Stimulated activated CD4-positive, alpha-beta T cell treated with anti-CD3 and anti-CD28 coated beads, Interleukin-15, amount 100 ng/mL, for 48 hours (primary cell): ENCODE measurements around the gene NCAM2.

Source experiments
- DNase-seq, 2 donors: peaks; one replicate each; pipeline ENCODE4 v3.0.0-alpha.2; 2020; ENCODE audit warnings: low read depth in 2 of 2

The NCAM2 gene

DNA sequence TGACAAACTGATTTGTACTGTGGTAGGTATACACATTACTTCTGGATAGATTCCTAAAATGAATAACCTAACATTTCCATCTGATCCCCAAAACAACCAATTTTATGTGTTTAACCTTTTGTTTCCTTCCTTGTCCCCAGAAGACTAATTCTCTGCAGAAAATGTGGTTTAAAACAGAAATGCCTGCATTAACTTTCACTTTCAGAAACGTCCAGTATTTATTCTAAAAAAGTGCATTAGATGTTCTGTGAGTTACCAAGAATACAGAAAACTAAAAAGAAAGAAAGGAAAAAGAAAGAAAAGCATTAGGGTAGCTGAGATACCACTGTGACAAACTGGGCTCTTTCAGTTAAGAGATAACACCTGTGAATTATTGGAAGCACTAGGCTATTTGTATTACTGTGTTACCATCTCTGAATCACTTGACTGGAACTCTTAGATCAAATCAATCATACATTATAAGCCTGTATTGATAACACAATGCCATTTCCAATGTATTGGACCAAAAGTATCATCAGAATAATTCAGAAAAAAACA, 177.7 kb downstream of the NCAM2 start:
- DNase-seq, result no peak

DNA sequence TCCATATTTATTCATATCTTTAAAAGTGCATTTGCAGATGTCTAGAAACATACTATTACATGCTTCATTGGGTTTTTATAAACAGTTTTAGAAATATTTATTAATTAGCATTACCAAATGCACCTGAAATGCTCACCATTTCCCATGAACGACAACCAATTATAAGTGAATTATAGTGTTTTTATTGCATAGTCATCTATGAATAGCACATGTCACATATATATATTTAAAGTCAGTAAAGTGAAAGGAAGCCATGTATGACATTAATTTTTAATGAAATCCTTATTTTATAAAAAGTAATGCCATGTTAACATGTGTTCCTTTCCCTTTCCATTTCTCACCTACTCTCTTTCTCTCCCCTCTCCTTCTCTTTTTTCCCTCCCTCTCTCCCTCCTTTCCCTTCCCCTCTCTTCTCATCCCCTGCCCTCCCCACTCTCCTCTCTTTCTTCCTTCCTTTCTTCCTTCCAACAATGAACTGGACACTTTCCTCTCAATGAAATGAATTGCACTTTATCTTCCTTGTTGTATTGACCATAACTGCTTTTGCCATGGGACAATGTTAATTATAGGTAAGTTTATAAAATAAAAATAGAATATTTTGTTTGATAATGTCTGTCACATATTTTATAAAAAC, 179.3 kb downstream of the NCAM2 start:
- DNase-seq, result no peak

DNA sequence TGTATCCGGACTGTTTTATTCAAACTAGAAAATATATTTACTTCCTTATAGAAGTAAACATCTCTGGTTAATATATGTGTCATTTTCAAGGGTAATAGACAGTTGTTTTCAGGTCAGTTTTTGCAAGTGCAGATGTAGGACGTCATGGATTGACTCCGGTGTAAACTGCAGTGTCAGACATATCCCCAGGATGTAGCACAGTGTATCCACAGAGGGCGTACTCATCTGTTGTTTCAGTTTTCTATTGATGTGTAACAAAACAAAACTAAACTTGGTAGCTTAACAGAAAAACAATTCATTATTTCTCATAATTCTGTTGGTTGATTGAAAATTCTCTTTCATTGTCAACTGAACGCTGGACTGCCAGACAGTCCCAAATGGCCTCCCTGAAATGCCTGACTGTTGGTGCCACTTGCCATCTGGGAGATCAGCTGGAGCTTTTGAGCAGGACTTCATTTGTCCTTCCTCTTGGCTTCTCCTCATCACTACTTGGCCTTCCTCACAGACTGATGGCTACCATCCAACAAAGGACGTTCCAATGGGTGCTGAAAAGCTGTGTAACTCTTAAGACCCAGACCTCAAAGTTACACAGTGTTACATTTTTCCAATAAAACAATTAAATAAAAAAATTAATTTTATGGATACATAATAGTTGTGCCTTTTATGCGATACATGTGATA, 181.6 kb downstream of the NCAM2 start:
- no peak for DNase-seq

DNA sequence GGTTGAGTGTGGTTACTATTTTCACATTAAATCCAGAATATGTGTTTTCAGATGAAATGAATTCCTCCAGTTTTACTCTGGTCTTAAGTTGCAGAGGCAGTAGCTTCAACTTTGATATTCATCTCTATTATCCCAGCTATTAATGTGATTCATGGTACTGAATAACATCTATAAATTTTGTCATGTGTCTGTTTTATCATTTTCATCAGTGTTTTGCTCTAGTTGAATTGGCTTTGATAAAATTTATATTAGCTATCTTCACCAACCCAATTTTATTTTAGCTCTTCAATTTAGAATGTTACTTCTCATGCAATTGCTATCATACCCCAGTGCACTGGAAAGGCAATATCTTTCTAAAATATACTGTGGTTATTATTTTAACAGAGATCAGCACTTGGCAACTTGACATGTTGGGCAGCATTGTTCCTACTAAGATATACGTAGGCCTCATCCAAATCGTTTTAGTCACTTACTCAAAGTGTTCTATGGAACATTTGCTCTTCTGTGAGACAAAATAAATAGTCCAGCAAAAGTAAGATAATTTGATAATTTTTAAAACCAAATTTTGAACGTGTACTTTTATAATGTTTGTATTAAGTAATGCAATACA, 184.3 kb downstream of the NCAM2 start:
- DNase-seq, result no peak

DNA sequence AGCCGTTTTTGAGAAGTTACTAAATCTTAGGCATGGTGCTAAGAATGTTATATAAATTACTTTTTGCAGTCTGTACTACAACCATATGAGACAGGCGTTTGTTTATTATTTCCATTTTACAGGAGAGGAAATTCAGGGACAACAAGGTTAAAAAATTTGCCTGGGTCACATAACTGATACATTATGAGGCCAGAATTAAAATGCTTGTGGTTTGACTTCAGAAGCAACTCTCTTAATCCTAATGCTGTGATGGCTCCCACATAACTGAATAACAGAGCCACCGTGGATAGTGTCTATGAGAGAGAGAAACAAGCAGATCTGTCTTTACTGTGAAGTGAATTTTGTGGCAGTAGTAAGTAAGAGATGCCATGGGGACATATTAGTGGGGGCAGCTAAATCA, 184.9 kb downstream of the NCAM2 start:
- no peak for DNase-seq

DNA sequence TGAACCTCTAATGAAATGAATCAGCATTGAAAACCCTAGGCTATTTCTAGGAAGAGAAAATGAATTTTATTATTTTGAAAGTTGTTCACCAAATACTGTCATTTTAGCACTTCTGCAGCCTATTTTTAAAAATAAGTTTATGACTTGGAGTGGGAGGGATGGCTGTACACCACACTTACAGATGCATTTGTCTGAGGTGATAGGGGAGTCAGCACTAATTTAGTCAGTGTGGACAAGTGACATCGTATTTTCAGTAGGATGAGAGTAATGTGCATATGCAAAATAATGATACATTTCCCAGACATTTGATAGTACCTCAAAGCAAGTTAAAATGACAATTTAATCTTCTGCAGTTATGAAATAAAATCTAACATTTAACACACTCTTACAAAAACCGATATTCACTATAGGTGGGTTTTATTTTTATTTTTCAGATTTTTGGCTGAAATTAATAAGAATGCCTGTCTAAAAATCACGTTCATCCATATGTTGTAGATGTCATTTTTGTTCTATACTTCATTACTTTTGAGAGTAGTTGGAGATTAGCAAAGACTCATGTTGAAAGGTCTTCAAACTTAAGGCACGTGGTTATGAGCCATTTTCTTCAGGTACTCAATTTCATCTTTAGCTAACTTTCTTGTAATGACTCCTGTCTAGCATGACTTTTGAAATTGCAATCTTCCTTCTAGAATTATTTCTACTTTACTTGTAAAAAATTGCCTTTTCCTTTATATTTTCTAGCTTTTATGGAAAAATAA, 186.7 kb downstream of the NCAM2 start:
- no peak for DNase-seq

DNA sequence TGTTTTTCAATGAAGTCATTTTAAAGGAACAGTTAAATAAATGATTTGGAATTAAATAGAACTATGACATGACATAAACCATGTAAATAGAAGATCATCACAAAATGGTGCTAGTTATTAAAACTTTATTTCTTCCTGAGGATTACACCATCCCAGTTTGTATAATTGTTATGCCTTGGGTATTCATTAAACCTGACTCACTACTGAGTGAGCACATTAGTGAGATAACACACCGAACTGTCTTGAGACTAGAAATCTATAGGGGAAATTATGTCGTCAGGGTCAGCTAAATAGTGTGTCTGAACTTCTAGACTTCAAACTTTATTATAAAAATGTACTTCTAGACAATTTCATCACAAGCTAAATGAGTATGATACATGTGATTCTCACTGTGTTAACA, 189.4 kb downstream of the NCAM2 start:
- no peak for DNase-seq

DNA sequence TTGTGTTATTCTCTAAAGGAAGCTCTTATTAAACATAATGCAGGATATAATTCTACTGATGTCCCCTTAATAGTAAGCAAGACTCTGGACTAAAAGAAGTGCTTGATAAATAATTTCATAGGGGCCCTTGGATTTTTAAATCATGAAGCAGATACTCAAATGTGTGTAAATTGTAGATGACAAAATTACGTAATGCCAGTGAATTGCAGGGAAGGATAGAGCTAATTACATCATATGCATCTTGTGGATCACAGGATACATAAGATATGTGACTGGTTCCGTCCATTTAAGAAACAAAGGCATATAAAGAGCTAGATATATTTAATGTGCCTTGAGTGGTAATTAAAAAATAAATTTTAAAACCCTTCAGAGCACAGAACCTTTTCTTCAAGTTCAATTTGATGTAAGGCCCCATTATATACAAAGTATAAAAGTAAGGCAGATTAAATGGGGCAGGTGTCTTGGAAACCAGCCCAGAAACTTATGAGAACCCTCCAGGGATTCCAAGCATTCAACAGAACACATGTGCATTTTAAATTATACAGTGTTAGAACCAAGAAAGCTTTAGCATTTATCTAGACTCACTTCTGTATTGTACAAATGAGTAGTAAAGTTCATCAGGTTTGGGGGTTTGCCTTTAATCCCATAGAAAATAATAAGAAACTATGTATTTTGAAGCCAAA, 190.4 kb downstream of the NCAM2 start:
- DNase-seq, result no peak

DNA sequence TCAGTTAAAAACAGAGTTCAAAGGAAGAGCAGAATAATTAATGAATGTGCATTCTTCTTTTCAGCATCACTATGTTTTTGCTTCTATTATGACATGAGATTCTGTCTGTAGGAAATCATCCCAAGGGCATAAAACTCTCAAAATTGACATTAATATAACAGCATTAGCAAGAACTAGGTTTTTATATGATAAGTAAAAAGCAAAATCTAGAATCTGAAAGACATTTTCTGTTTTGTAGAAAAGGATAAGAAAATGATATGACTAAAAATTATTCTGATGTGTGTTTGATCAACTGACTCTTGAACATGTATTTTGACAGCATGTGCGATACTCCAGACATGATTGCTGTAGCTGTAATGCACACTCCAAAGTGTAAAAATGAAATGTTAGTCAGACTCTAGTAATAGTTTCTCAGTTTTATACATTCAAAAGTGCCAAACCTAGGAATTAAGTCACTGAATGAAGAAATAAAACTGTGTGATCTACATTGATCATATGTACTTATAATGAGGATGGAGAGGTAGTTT, 197.3 kb downstream of the NCAM2 start:
- DNase-seq, result no peak

DNA sequence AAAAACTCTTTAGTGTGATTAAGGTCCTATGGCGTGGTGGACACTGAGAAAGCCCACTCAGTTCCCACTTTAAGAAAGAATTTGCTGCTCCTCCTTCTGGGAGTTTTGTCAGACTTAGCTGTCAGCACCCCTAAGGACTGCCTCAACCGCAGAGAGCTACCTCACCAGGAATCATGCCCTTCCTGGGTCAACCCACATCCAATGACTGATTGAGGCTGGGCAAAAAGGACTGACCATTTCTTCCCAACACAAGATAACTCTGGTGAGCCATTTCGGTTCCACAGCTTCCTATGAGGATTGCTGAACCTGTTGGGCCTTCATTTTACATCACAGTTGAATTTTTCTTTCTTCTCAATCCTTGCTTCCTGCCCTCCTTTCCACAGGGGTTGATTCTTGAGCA, 197.9 kb downstream of the NCAM2 start:
- no peak for DNase-seq

DNA sequence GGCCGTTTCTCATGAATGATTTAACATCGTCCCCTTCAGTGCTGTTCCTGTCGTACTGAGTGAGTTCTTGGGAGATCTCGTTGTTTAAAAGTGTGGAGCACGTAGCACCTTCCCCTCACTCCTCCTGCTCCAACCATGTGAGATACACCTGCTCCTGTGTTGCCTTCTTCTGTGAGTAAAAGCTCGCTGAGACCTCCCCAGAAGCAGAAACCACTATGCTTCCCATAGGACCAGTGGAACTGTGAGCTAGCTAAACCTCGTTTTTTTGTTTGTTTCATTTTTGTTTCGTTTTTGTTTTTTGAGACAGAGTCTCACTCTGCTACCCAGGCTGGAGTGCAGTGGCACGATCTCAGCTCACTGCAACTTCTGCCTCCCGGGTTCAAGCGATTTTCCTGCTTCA, 198.6 kb downstream of the NCAM2 start:
- no peak for DNase-seq

DNA sequence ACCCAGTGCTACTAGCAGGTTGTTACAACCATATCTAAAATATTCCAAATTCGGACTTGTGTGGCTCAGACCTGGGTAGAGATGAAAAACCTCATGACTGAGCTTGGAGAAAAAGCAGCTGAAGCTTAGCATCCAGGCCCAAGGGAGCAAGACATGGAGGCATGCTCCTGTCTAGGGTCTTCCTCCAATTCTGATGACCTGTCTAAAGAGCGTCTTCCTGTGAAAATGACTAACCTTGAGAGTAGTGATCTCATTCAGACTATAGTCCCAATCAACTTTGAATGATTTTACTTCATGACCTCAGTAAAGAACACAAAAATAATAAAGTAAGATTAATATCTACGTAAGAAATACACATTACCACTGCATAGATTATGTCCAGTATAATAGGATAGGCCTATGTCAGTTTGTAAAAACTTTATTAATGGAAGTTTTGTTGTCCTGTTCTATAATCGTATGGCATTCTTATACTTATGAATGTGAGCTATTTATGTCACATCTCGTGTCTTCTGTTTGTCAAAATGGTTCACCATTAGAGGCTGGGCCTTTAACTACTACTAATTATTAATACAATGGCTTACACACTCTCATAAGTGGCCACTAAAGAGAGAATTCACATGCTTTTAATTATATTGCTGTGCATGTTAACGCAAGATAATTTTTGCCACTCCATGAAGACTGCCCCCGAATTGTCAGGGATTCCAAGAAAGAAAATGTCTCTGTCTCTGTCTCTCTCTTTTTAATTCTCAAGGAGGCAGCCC, 201.3 kb downstream of the NCAM2 start:
- no peak for DNase-seq

DNA sequence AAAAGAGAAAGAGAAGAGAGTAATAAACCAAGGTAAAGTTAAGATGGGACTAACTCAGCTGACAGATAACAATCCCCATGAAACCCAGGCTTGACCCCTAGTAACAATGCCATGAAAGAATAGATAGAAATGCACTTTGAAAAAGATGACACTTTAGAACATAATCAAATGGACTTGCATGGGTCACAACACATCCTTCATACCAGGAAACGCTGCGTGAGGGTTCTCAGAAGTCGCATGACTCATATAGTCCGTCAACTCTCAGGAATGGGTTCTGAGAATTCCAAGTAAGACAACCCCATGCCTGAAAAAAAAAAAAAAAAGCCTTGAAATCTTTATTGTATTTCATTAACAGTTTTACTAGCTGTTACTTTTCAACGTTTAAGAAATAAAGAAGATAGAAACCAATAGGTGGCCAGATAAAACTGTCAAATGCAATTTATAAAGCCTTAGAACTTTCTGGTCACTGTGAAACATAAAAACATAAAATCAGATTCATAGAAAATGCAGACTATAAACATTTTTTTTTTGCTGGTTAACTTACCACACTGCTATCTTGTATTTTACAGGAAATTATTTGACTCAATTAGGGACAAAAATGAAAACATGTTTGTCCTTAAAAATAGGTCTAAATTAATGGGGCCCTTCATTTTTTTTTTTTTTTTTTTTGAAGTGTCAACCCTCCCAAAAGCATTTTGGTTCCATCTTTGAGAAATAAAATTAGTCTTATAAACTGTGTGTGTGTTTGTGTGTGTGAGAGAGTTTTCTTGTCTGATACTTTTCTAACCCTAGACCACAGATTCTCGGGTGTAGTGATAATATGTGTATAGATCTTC, 202.1 kb downstream of the NCAM2 start:
- no peak for DNase-seq

DNA sequence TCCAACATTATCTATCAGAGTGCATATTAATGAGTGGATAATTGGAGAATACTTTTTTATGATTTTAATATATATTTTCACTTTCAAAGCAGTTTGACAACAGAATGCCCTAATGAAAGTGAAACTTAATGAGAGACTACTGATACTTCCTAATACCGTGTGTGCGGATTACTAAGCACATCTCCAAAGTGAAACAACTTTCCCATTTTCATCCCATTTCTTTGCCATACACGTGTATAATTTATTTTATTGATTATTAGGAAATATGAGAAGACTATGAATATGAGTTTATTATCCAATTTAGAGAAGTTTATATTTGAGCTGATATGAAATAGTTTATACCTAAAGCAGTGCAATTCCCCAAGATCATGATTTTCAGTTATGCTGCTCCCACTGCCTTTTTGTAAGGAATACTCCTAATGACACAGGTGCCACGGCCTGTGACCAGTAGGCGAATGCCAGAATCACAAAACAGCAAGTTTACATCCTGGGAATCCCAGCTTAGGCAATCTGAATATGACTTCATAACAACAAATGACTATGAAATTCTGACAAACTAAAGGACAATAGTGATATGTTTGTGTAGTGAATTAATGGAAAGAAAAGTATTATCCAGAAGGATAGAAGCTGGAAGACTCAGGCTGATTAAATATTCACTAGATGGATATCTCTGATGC, 202.9 kb downstream of the NCAM2 start:
- no peak for DNase-seq

DNA sequence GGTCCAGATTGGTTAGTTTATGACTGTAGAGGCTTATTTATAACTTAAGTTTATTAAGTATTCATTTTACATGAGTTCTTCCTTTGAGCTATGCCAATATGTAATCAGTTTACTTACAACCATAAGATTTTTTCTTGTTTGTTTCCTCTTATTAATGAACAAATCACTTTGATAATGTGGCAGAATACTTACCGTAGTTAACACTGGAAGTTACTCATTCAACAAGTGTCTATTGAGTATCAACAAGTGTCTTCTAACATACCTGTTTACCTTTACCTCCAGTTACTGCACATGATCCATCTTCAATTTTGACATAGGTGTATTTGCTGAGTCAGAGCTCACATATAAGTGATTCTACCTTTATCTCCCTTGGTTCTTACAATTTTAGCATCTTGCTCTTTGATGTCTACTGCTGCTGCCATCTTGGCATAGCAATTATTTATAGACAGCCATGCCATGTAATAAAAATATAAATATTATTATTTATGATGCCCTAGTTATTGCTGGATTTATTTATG, 205.7 kb downstream of the NCAM2 start:
- no peak for DNase-seq

DNA sequence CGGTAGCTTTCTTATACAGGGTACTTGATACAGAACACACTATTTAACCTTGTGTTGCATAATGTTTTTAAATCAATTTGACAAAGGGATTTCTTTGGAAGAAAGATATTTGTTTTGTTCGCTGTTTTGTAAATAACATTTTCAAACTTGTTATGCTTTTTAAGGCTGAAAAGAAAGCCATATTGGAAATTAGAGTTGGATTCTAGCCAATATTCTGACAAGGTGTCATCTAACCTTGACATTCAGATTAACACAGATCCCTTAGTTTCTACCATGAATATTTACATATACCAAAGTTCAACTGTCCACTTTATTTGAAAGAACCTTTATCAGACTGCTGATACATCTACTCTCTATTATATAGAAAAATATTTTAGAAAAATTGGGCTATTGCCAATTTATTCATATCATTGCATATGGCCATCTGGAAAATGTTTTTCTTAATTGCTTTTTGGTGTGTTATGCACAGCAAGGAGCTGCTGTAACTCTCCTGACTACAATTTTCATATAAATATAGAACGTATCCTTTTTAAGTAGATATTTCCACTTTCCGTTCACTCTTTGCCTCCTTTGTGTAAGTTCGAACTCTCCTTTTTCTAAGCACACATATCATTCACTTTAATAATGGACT, 206.3 kb downstream of the NCAM2 start:
- DNase-seq, result no peak

DNA sequence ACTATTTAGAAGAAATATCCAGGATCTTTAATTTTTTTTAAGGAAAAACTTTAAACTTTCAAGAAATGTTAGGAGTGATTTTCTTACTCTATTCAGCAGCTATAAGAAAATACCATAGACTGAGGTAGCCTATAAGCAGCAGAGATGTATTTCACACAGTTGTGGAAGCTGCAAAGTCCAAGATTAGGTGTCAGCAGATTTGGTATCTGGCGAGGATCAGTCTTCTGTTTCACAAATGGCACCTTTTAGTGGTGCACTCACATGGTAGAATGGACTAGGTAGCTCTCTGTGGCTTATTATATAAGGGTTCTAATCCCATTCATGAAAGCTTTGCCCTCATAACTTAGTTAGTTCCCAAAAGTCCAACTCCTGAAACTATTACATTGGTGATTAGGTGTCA, 207.4 kb downstream of the NCAM2 start:
- no peak for DNase-seq

DNA sequence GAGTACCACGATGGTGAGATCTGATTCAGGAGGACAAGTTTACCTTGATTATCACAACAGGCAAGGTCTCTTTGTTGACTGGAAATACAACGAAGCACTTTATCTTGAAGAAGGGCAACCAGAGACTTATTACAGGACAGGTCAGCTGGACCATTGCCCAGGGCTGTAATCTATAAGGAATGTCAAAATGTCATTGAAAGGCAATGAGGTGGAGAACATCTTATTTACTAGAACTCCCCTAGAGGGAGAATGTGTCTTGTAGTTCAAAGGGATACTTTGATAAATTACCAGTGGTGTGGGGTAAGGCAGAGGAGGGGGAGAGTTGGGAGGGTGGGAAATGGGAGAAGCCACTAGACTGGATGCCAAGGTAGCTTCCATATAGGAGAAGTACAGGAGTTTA, 212.3 kb downstream of the NCAM2 start:
- DNase-seq, result no peak

DNA sequence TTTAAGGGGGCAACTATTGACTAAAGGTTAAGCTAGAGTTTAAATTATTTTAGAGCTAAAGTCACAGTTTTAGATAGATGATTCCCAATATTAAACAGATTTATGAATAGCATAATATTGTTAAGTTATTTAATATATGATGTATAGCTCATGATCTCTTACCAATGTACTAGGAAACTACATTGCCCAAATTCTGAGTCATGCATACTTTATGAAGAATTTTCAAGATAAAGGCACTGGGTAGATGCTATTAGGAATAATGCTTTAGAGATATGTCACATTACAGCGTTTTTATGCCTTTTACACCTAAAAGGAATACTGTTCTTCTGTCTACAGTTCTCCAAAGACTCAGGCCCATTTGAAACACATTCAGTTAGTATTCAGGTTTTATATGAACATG, 215.1 kb downstream of the NCAM2 start:
- DNase-seq, result no peak
